Activated CD4-positive, alpha-beta memory T cell treated with anti-CD3 and anti-CD28 coated beads for 36 hours (primary cell): ENCODE measurements around the gene RNGTT. TPM values are rescaled to one million over a fixed set of nuclear protein-coding genes. Genes with fewer than 3 reads are reported as not detected.
"Not testable (repeated sequence)": the region's sequence is repeated elsewhere in the genome, so short reads cannot be mapped to it uniquely, and the experiment has no call there.

Experiments used
- CTCF ChIA-PET: fragments of 350-600 bp; sonication (Branson Sonifier 250); formaldehyde crosslinking; loops from one replicate; lab custom pipeline; 2021; ENCODE audit warnings: antibody characterized with exemption, inconsistent platforms; lab: Charles Lee
- POLR2A ChIA-PET: fragments of 350-600 bp; sonication (Branson Sonifier 250); formaldehyde crosslinking; loops from one replicate; lab custom pipeline; 2021; ENCODE audit warnings: antibody characterized with exemption; lab: Charles Lee
- DNase-seq: peaks from one replicate; pipeline ENCODE4 v3.0.0-alpha.2; 2020
- H3K27ac Mint-ChIP-seq: one replicate; pipeline ENCODE4 v1.8.0; 2021; ENCODE audit warnings: mixed read lengths
- H3K27me3 Mint-ChIP-seq: one replicate; pipeline ENCODE4 v1.8.0; 2021; ENCODE audit warnings: mixed read lengths
- H3K36me3 Mint-ChIP-seq: one replicate; pipeline ENCODE4 v1.8.0; 2021; ENCODE audit warnings: mixed read lengths
- H3K4me1 Mint-ChIP-seq: one replicate; pipeline ENCODE4 v1.8.0; 2021; ENCODE audit warnings: low read depth, mixed read lengths
- H3K4me3 Mint-ChIP-seq: one replicate; pipeline ENCODE4 v1.8.0; 2021; ENCODE audit warnings: mild to moderate bottlenecking, mixed read lengths
- H3K9me3 Mint-ChIP-seq: one replicate; pipeline ENCODE4 v1.8.0; 2021; ENCODE audit warnings: mixed read lengths
- intact Hi-C: fragments of 100-400 bp; cut with micrococcal nuclease; formaldehyde crosslinking; loops from one replicate; pipeline ENCODE4 v1.15.1; 2023
- total RNA-seq, 2 experiments: library from RNA; stranded (reverse); gene quantifications; one replicate each; pipeline ENCODE4 v1.2.3, GENCODE V29; 2021

Gene RNGTT
- total RNA-seq, 2 experiments from 2014 or later = 21.3 to 22.0 TPM

DNA sequence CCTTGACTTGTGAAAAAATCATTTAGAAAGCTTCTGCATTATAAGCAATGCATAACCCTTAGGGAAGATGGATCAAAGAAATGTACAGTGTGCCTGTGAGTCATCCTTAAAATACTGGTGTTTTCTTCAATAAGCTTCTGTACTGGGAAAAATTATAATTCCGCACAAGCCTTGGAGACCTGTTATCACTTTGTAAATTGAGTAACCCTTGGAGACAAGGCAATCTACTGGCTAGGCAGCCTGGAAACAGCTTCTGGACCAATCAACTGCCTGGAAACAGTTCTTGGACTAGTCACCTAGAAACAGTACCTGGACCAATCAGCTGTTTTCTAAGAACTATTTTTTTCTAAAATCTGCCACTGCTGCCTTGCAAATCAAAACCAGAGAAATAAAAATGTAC, 25.8 kb upstream of the RNGTT start:
- Mint-ChIP-seq H3K36me3 (no peaks in the 10 kb centered on the region), H3K27me3 (no peaks in the 10 kb centered on the region), H3K9me3 (no peaks in the 10 kb centered on the region), H3K4me3 (no peak overlapping the region), H3K4me1 (no peaks in the 10 kb centered on the region), H3K27ac (no peak overlapping the region)
- intact Hi-C loops = no loop called here
- DNase-seq = no peak
- CTCF ChIA-PET = no interaction called here
- POLR2A ChIA-PET = no interaction called here

GRCh38 chr6:88987922-88988321, 24.5 kb upstream of the RNGTT start:
- CTCF ChIA-PET = interaction anchor here (0.9 kb wide), 1 partner anchor 253 kb away, joined by 3 read pairs; no protein-coding TSS in a partner anchor
- intact Hi-C loops = no loop called here
- Mint-ChIP-seq H3K27ac (no peak overlapping the region), H3K4me3 (no peak overlapping the region), H3K4me1 (no peaks in the 10 kb centered on the region), H3K9me3 (no peaks in the 10 kb centered on the region), H3K36me3 (no peaks in the 10 kb centered on the region), H3K27me3 (no peaks in the 10 kb centered on the region)
- POLR2A ChIA-PET = no interaction called here
- no peak for DNase-seq

GRCh38 chr6:88985901-88986300, 22.5 kb upstream of the RNGTT start:
- Mint-ChIP-seq H3K36me3 (no peaks in the 10 kb centered on the region), H3K4me1 (no peaks in the 10 kb centered on the region), H3K27me3 (no peaks in the 10 kb centered on the region), H3K27ac (no peak overlapping the region), H3K9me3 (no peaks in the 10 kb centered on the region), H3K4me3 (no peak overlapping the region)
- no peak for DNase-seq
- ChIA-PET POLR2A (no interaction called here), CTCF (no interaction called here)
- intact Hi-C loops = no loop called here

GRCh38 chr6:88984606-88985005, 21.2 kb upstream of the RNGTT start:
- no peaks in the 10 kb centered on the region for H3K27me3 Mint-ChIP-seq
- no peak for DNase-seq
- ChIA-PET POLR2A (interaction anchor here (2.4 kb wide), 1 partner anchor 96 kb away, joined by 15 read pairs; the partner anchor contains the start of gene PNRC1), CTCF (interaction anchor here (0.6 to 3.8 kb wide), 4 partner anchors 94 to 256 kb away, joined by 3 to 64 read pairs (median 30); partner anchors contain the start of genes PM20D2 and PNRC1)
- intact Hi-C loops = loop anchor here (5.0 kb wide), 2 partner anchors 138 to 368 kb away; partner anchors contain the start of gene UBE2J1
- H3K4me1 Mint-ChIP-seq = no peaks in the 10 kb centered on the region
- H3K9me3 Mint-ChIP-seq = no peaks in the 10 kb centered on the region
- no peak overlapping the region for H3K4me3 Mint-ChIP-seq
- H3K27ac Mint-ChIP-seq = no peak overlapping the region
- H3K36me3 Mint-ChIP-seq = no peaks in the 10 kb centered on the region

- Mint-ChIP-seq H3K9me3 (no peaks in the 10 kb centered on the region), H3K27me3 (no peaks in the 10 kb centered on the region), H3K36me3 (no peaks in the 10 kb centered on the region), H3K4me1 (no peaks in the 10 kb centered on the region), H3K27ac (no peak overlapping the region), H3K4me3 (no peak overlapping the region)
- no peak for DNase-seq
- intact Hi-C loops = loop anchor here (5.0 kb wide), 2 partner anchors 138 to 368 kb away; partner anchors contain the start of gene UBE2J1
- CTCF ChIA-PET = interaction anchor here (0.6 to 3.8 kb wide), 6 partner anchors 95 to 625 kb away, joined by 3 to 64 read pairs (median 26); partner anchors contain the start of genes PM20D2 and PNRC1
- POLR2A ChIA-PET = interaction anchor here (2.4 kb wide), 1 partner anchor 96 kb away, joined by 15 read pairs; the partner anchor contains the start of gene PNRC1
Observed at GRCh38 chr6:88984152-88984551, 20.7 kb upstream of the RNGTT start.

GRCh38 chr6:88983532-88983931, 20.1 kb upstream of the RNGTT start:
- no peaks in the 10 kb centered on the region for H3K9me3 Mint-ChIP-seq
- H3K36me3 Mint-ChIP-seq = no peaks in the 10 kb centered on the region
- CTCF ChIA-PET = interaction anchor here (0.8 to 3.8 kb wide), 19 partner anchors 10 to 625 kb away, joined by 3 to 64 read pairs (median 7); partner anchors contain the start of genes ANKRD6, PM20D2 and PNRC1
- H3K27me3 Mint-ChIP-seq = no peaks in the 10 kb centered on the region
- intact Hi-C loops = loop anchor here (2.0 to 5.0 kb wide), 3 partner anchors 139 to 369 kb away; partner anchors contain the start of gene UBE2J1
- no peak for DNase-seq
- H3K4me3 Mint-ChIP-seq = no peak overlapping the region
- H3K27ac Mint-ChIP-seq = no peak overlapping the region
- POLR2A ChIA-PET = interaction anchor here (1.1 to 2.4 kb wide), 2 partner anchors 20 to 97 kb away, joined by 3 to 15 read pairs; partner anchors contain the start of genes PNRC1 and RNGTT
- H3K4me1 Mint-ChIP-seq = no peaks in the 10 kb centered on the region

DNA sequence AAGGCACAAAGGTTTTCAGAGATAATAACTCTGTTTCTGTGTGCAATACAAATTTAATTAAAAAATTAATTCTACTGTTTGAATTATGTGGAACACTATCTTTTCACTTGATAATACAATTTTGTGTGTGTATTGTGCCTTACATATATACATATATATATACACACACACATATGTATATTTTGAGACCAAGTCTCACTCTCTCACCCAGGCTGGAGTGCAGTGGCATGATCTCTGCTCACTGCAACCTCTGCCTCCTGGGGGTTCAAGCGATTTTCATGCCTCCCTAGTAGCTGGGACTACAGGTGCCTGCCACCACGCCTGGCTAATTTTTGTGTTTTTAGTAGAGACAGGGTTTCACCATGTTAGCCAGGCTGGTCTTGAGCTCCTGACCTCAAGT, 19.7 kb upstream of the RNGTT start:
- ChIA-PET CTCF (interaction anchor here (0.7 to 3.8 kb wide), 33 partner anchors 8 to 655 kb away, joined by 3 to 64 read pairs (median 4); partner anchors contain the start of genes ANKRD6, LYRM2, PM20D2 and PNRC1), POLR2A (interaction anchor here (1.1 to 2.4 kb wide), 2 partner anchors 20 to 97 kb away, joined by 3 to 15 read pairs; partner anchors contain the start of genes PNRC1 and RNGTT)
- not testable (repeated sequence) for H3K27ac Mint-ChIP-seq, H3K9me3 Mint-ChIP-seq, H3K27me3 Mint-ChIP-seq, H3K36me3 Mint-ChIP-seq, H3K4me1 Mint-ChIP-seq, H3K4me3 Mint-ChIP-seq, DNase-seq
- intact Hi-C loops = loop anchor here (2.0 to 5.0 kb wide), 3 partner anchors 139 to 369 kb away; partner anchors contain the start of gene UBE2J1

GRCh38 chr6:88982720-88983119, 19.3 kb upstream of the RNGTT start:
- H3K27ac Mint-ChIP-seq = no peak overlapping the region
- no peaks in the 10 kb centered on the region for H3K4me1 Mint-ChIP-seq
- intact Hi-C loops = loop anchor here (1.0 to 5.0 kb wide), 7 partner anchors 19 to 628 kb away; partner anchors contain the start of genes RNGTT and UBE2J1
- ChIA-PET CTCF (interaction anchor here (0.6 to 3.8 kb wide), 37 partner anchors 9 to 656 kb away, joined by 3 to 64 read pairs (median 4); partner anchors contain the start of genes ANKRD6, LYRM2, PM20D2 and PNRC1), POLR2A (interaction anchor here (1.1 to 2.4 kb wide), 2 partner anchors 19 to 98 kb away, joined by 3 to 15 read pairs; partner anchors contain the start of genes PNRC1 and RNGTT)
- peak; percentile 33 for DNase-seq
- H3K36me3 Mint-ChIP-seq = no peaks in the 10 kb centered on the region
- no peak overlapping the region for H3K4me3 Mint-ChIP-seq
- no peaks in the 10 kb centered on the region for H3K9me3 Mint-ChIP-seq
- H3K27me3 Mint-ChIP-seq = no peaks in the 10 kb centered on the region

GRCh38 chr6:88975369-88975768, 12.0 kb upstream of the RNGTT start:
- no peaks in the 10 kb centered on the region for H3K4me1 Mint-ChIP-seq
- CTCF ChIA-PET = interaction anchor here (0.6 kb wide), 1 partner anchor 54 kb away, joined by 3 read pairs; no protein-coding TSS in a partner anchor
- no peak overlapping the region for H3K4me3 Mint-ChIP-seq
- H3K27me3 Mint-ChIP-seq = no peaks in the 10 kb centered on the region
- no peaks in the 10 kb centered on the region for H3K36me3 Mint-ChIP-seq
- DNase-seq = no peak
- intact Hi-C loops = no loop called here
- POLR2A ChIA-PET = interaction anchor here (0.8 kb wide), 1 partner anchor 107 kb away, joined by 3 read pairs; no protein-coding TSS in a partner anchor
- H3K9me3 Mint-ChIP-seq = no peaks in the 10 kb centered on the region
- no peak overlapping the region for H3K27ac Mint-ChIP-seq

DNA sequence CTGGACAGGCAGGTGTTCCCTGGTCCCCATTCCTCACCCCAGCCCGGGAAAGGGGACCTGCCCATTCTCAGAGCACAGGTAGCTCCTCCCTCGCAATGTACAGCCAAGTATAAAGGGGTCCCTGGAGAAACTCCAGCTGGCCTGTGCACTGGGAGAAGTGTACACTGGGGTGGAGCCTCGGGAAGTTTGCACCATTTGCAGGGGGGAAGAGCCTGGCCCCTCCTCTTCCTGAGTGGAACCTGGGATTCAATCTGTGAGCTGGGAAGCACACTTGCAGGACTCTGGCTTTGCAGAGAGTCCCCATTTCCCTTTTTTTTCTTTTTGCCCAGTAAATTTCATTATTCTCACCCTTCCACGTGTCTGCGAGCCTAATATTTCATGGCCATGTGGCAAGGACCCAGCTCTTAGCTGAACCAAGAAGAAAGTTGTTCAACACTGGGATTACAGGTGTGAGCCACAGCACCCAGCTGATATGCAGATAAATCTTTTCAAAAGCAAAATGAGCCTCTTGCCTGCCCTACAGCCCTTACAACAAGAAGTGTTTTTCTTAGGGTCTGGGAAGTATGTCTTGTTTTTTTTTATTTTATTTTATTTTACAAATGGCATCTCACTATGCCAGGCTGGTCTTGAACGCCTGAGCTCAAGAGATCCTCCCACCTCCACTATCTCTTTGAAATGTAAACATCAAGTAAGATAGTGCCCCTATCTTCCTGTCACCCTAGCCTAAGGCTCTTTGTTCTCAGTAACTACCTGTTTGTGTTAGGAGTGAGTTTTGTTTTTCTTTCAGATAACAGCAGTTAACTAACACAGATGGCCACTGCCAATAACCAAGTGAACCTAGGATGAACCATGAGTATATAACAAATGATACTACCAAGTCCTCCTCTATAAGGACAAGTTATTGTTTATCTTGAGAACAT, 9.3 kb upstream of the RNGTT start:
- no peaks in the 10 kb centered on the region for H3K27me3 Mint-ChIP-seq
- no peaks in the 10 kb centered on the region for H3K4me1 Mint-ChIP-seq
- no peak for DNase-seq
- no peaks in the 10 kb centered on the region for H3K36me3 Mint-ChIP-seq
- CTCF ChIA-PET = interaction anchor here (0.8 to 2.6 kb wide), 3 partner anchors 10 to 350 kb away, joined by 3 to 13 read pairs (median 5); no protein-coding TSS in a partner anchor
- intact Hi-C loops = no loop called here
- POLR2A ChIA-PET = interaction anchor here (1.0 kb wide), 1 partner anchor 9 kb away, joined by 3 read pairs; the partner anchor contains the start of gene RNGTT
- no peak overlapping the region for H3K4me3 Mint-ChIP-seq
- H3K27ac Mint-ChIP-seq = no peak overlapping the region
- H3K9me3 Mint-ChIP-seq = peaks cover 12% of the 10 kb centered on the region

DNA sequence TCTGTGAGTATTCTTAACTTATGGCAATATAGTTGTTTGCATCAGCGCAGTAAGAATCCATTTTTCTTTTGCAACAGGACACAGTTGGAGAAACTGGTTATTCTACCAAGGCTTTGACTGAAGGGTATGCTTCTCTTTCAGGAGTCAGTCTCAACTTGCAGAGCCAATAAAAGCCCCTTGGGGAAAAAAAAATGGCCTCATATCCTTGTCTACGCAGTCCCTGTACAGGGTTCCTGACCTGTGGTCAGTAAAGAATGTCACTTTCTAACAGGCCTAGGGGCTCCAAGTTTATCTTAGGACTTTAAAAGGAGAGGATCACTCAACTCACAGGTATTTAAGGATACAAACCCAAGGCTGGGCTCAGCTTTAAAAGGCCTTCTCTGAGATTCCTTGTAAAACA, 6.9 kb upstream of the RNGTT start:
- Mint-ChIP-seq H3K27ac (no peak overlapping the region), H3K27me3 (no peaks in the 10 kb centered on the region), H3K9me3 (peaks cover 16% of the 10 kb centered on the region), H3K36me3 (peaks cover 8% of the 10 kb centered on the region), H3K4me3 (no peak overlapping the region), H3K4me1 (no peaks in the 10 kb centered on the region)
- DNase-seq = no peak
- CTCF ChIA-PET = no interaction called here
- POLR2A ChIA-PET = no interaction called here
- intact Hi-C loops = no loop called here
